BJ (cell line): ENCODE measurements around the gene ADGRG2. TPM values are rescaled to one million over a fixed set of nuclear protein-coding genes. Genes with fewer than 3 reads are reported as not detected.

Experiments
- CTCF ChIA-PET: fragments of 350-600 bp; formaldehyde crosslinking; extraction: SDS; loops from one replicate; lab custom pipeline; 2021; ENCODE audit warnings: antibody characterized with exemption, inconsistent platforms; lab: Yijun Ruan, JAX
- POLR2A ChIA-PET: fragments of 300-600 bp; sonication (Branson Sonifier 250); formaldehyde crosslinking; extraction: SDS; loops from one replicate; lab custom pipeline; 2021; ENCODE audit warnings: antibody characterized with exemption; lab: Charles Lee
- DNase-seq: peaks from one replicate; pipeline ENCODE4 v3.0.0-alpha.2; 2011; ENCODE audit warnings: low read depth
- H3K27me3 ChIP-seq: 2 replicates; pipeline ENCODE4 v1.6.0; 2011; ENCODE audit warnings: low read length; ENCODE audit not compliant: control insufficient read depth, insufficient read depth
- H3K36me3 ChIP-seq: 2 replicates; pipeline ENCODE4 v1.5.1; 2011; ENCODE audit warnings: low read length; ENCODE audit not compliant: control insufficient read depth, insufficient read depth
- H3K4me3 ChIP-seq: 2 replicates; pipeline ENCODE4 v1.5.1; 2011; ENCODE audit warnings: low read depth, mild to moderate bottlenecking, control low read depth, low read length
- CTCF ChIP-seq: IDR thresholded peaks from 2 replicates; pipeline ENCODE4 v1.5.1; 2011; ENCODE audit warnings: low read depth, mild to moderate bottlenecking, control low read depth, inconsistent platforms, low read length, moderate library complexity; ENCODE audit not compliant: insufficient read depth
- polyA plus RNA-seq: library from polyadenylated mRNA; depleted of rRNA; stranded (reverse); fragments of >200 nt; gene quantifications from 2 replicates; pipeline ENCODE4 v1.2.3, GENCODE V29; 2011

The ADGRG2 gene
- polyA plus RNA-seq, 1 experiment: 0.05 TPM

GRCh38 chrX:19107035-19107434, 15.2 kb downstream of the ADGRG2 start:
- no peak for TF ChIP-seq CTCF
- DNase-seq: no peak
- Histone ChIP-seq H3K4me3 (no peak overlapping the region), H3K27me3 (no peaks in the 10 kb centered on the region; the same call in 1 of the 2 replicates), H3K36me3 (no peaks in the 10 kb centered on the region)
- ChIA-PET POLR2A (no interaction called here), CTCF (no interaction called here)

- no peak for DNase-seq
- no peaks in the 10 kb centered on the region for H3K27me3 ChIP-seq
- H3K4me3 ChIP-seq: no peak overlapping the region
- ChIA-PET CTCF (no interaction called here), POLR2A (no interaction called here)
- TF ChIP-seq CTCF: no peak
- no peaks in the 10 kb centered on the region for H3K36me3 ChIP-seq
These were observed 21.7 kb downstream of the ADGRG2 start for GRCh38 chrX:19100586-19100985.

DNA sequence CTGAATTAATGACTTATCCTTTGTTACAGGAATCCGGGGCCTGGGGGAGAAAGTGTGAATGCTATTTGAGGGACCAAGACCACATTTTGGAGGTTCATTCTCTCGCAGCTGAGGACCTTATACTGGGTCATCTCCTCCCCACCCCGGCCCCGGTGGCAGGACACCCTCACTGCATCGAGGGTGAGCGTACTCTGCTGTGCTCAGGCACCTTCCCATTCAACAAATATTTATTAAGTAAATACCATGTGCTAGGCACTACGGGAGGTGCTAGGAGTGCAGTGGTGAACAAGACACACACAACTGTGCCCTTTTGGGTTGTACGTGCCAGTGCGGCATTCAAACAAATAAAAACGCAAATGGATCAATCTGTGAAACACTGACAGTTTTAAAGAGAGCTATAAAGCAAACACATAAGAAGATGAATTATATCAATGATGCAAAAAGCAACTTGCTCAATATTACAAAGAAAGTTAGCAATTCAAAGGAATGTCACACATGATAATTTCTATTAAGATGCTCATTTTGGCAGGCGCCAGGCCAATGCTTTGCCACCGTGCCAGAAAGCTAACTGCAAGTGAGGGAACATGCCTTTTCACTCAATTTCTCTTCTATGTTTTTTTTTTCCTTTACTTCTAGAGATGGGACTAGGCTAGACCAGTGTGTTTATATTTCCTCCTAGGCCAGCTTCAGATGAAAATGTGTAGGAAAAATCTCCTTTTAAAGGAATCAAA, 24.6 kb downstream of the ADGRG2 start:
- Histone ChIP-seq H3K4me3 (no peak overlapping the region), H3K27me3 (no peaks in the 10 kb centered on the region), H3K36me3 (no peaks in the 10 kb centered on the region)
- ChIA-PET POLR2A (no interaction called here), CTCF (interaction anchor here (0.6 kb wide), 1 partner anchor 9 kb away, joined by 3 read pairs; no protein-coding TSS in a partner anchor)
- no peak for DNase-seq
- no peak for TF ChIP-seq CTCF

GRCh38 chrX:19096586-19096985, 25.7 kb downstream of the ADGRG2 start:
- ChIA-PET CTCF (no interaction called here), POLR2A (no interaction called here)
- H3K27me3 ChIP-seq: no peaks in the 10 kb centered on the region
- TF ChIP-seq CTCF: no peak
- no peaks in the 10 kb centered on the region for H3K36me3 ChIP-seq
- no peak overlapping the region for H3K4me3 ChIP-seq
- DNase-seq: no peak

- no peak for DNase-seq
- Histone ChIP-seq H3K4me3 (no peak overlapping the region), H3K36me3 (no peaks in the 10 kb centered on the region), H3K27me3 (no peaks in the 10 kb centered on the region)
- ChIA-PET POLR2A (no interaction called here), CTCF (no interaction called here)
- no peak for TF ChIP-seq CTCF
These were observed 27.6 kb downstream of the ADGRG2 start for GRCh38 chrX:19094654-19095053.
